ENCODE data around the gene SPATA33. TPM values are rescaled to one million over a fixed set of nuclear protein-coding genes. Genes with fewer than 3 reads are reported as not detected.

Gene SPATA33
- total RNA-seq, 2 donors from 2014 or later: 5.6 to 14.6 TPM

GRCh38 chr16:89613231-89613953 is 44.2 kb upstream of the SPATA33 start, which contains the start of gene DPEP1:
DPEP1 (plus strand) TSS chr16:89613642; CDS start chr16:89630411, 16,769 bp downstream.
- intact Hi-C loops (cut with DNase I): no loop called here
- Histone ChIP-seq H3K9me3 (no peaks in the 10 kb centered on the region), H3K27ac (no peak within 1 kb of the TSS), H3K36me3 (no peaks in the 10 kb centered on the region), H3K4me3 (no peak within 1 kb of the TSS), H3K27me3 (replicated peaks; ENCODE audit: insufficient read depth) (no peaks in the 10 kb centered on the region), H3K4me1 (replicated peaks) (no peaks in the 10 kb centered on the region)
- no peak for DNase-seq (ENCODE audit: low spot score)
- 72% methylated on average over 19 of the region's 19 CpGs for WGBS
- TF ChIP-seq CTCF (IDR thresholded peaks at IDR 0.05): no peak
- no peak for TF ChIP-seq POLR2A (IDR thresholded peaks at IDR 0.05)
- TF ChIP-seq POLR2AphosphoS5 (IDR thresholded peaks at IDR 0.05): no peak

- no peaks in the 10 kb centered on the region for H3K36me3 ChIP-seq
- no peak for DNase-seq (ENCODE audit: low spot score)
- 95% methylated on average over 22 of the region's 22 CpGs for WGBS
- intact Hi-C loops (cut with DNase I): no loop called here
- H3K4me3 ChIP-seq: no peak overlapping the region
- no peaks in the 10 kb centered on the region for H3K9me3 ChIP-seq
- no peak overlapping the region for H3K27ac ChIP-seq
- H3K4me1 ChIP-seq (replicated peaks): no peaks in the 10 kb centered on the region
- TF ChIP-seq POLR2A (IDR thresholded peaks at IDR 0.05) (no peak), CTCF (IDR thresholded peaks at IDR 0.05) (no peak), POLR2AphosphoS5 (IDR thresholded peaks at IDR 0.05) (no peak)
- no peaks in the 10 kb centered on the region for H3K27me3 ChIP-seq (replicated peaks; ENCODE audit: insufficient read depth)
Observed at GRCh38 chr16:89613954-89614459, 43.6 kb upstream of the SPATA33 start.

GRCh38 chr16:89615176-89615575 is 42.5 kb upstream of the SPATA33 start:
- TF ChIP-seq CTCF (IDR thresholded peaks at IDR 0.05) (no peak), POLR2A (IDR thresholded peaks at IDR 0.05) (no peak), POLR2AphosphoS5 (IDR thresholded peaks at IDR 0.05) (no peak)
- H3K27me3 ChIP-seq (replicated peaks; ENCODE audit: insufficient read depth): no peaks in the 10 kb centered on the region
- H3K9me3 ChIP-seq: no peaks in the 10 kb centered on the region
- intact Hi-C loops (cut with DNase I): no loop called here
- 91% methylated on average over 12 of the region's 13 CpGs for WGBS
- no peak overlapping the region for H3K27ac ChIP-seq
- H3K36me3 ChIP-seq: no peaks in the 10 kb centered on the region
- no peak overlapping the region for H3K4me3 ChIP-seq
- H3K4me1 ChIP-seq (replicated peaks): no peaks in the 10 kb centered on the region
- DNase-seq (ENCODE audit: low spot score): no peak

GRCh38 chr16:89615596-89616090 is 42.0 kb upstream of the SPATA33 start:
- 50% methylated on average over 17 of the region's 17 CpGs for WGBS
- no peaks in the 10 kb centered on the region for H3K27me3 ChIP-seq (replicated peaks; ENCODE audit: insufficient read depth)
- no peak overlapping the region for H3K27ac ChIP-seq
- DNase-seq (ENCODE audit: low spot score): no peak
- H3K9me3 ChIP-seq: no peaks in the 10 kb centered on the region
- H3K36me3 ChIP-seq: no peaks in the 10 kb centered on the region
- no peak overlapping the region for H3K4me3 ChIP-seq
- intact Hi-C loops (cut with DNase I): no loop called here
- no peaks in the 10 kb centered on the region for H3K4me1 ChIP-seq (replicated peaks)
- TF ChIP-seq POLR2A (IDR thresholded peaks at IDR 0.05): no peak
- TF ChIP-seq CTCF (IDR thresholded peaks at IDR 0.05): peak in 1 of 4 experiments; percentile 35
- TF ChIP-seq POLR2AphosphoS5 (IDR thresholded peaks at IDR 0.05): no peak

- 80% methylated on average over 20 of the region's 20 CpGs for WGBS
- Histone ChIP-seq H3K27me3 (replicated peaks; ENCODE audit: insufficient read depth) (no peaks in the 10 kb centered on the region), H3K36me3 (no peaks in the 10 kb centered on the region), H3K27ac (no peak overlapping the region), H3K4me3 (no peak overlapping the region), H3K9me3 (no peaks in the 10 kb centered on the region), H3K4me1 (replicated peaks) (no peaks in the 10 kb centered on the region)
- no peak for DNase-seq (ENCODE audit: low spot score)
- intact Hi-C loops (cut with DNase I): no loop called here
- TF ChIP-seq POLR2A (IDR thresholded peaks at IDR 0.05) (no peak), POLR2AphosphoS5 (IDR thresholded peaks at IDR 0.05) (no peak), CTCF (IDR thresholded peaks at IDR 0.05) (no peak)
Observed at GRCh38 chr16:89616623-89617022, 41.0 kb upstream of the SPATA33 start.
